Large intestine (tissue), 3 donors: ENCODE data around the gene PALM2AKAP2. TPM values are rescaled to one million over a fixed set of nuclear protein-coding genes. Genes with fewer than 3 reads are reported as not detected.
"Not testable (repeated sequence)": the region's sequence is repeated elsewhere in the genome, so short reads cannot be mapped to it uniquely, and the experiment has no call there.

Experiments
- DNase-seq, 2 donors: peaks; one replicate each; pipeline versions ENCODE4 v3.0.0 to v3.0.0-alpha.2; 2013
- H3K27ac ChIP-seq: one replicate; pipeline ENCODE4 v1.5.1; 2013; ENCODE audit warnings: low read length
- H3K27me3 ChIP-seq: 2 replicates; pipeline ENCODE4 v1.6.1; 2013; ENCODE audit warnings: low read length; ENCODE audit not compliant: control insufficient read depth, insufficient read depth
- H3K36me3 ChIP-seq: 2 replicates; pipeline ENCODE4 v1.6.1; 2013; ENCODE audit warnings: low read length; ENCODE audit not compliant: control insufficient read depth, insufficient read depth
- H3K4me1 ChIP-seq: one replicate; pipeline ENCODE4 v1.6.1; 2013; ENCODE audit warnings: low read length; ENCODE audit not compliant: control insufficient read depth, insufficient read depth
- H3K4me3 ChIP-seq: one replicate; pipeline ENCODE4 v1.5.1; 2013; ENCODE audit warnings: low read length
- H3K9me3 ChIP-seq: one replicate; pipeline ENCODE4 v1.6.1; 2013; ENCODE audit warnings: mild to moderate bottlenecking, low read depth, low read length, moderate library complexity; ENCODE audit not compliant: control insufficient read depth
- WGBS: methylation state at CpG from one replicate; pipeline ENCODE4 v1.1.5; 2013; ENCODE audit warnings: low lambda C conversion rate; ENCODE audit not compliant: insufficient coverage; 5-methylcytosine and 5-hydroxymethylcytosine counted together
- polyA plus RNA-seq: library from polyadenylated mRNA; unstranded; fragments of 120-200 nt; gene quantifications from one replicate; pipeline ENCODE4 v1.2.1, GENCODE V29; 2013

Gene PALM2AKAP2
- polyA plus RNA-seq, 1 donor = 4.3 TPM

DNA sequence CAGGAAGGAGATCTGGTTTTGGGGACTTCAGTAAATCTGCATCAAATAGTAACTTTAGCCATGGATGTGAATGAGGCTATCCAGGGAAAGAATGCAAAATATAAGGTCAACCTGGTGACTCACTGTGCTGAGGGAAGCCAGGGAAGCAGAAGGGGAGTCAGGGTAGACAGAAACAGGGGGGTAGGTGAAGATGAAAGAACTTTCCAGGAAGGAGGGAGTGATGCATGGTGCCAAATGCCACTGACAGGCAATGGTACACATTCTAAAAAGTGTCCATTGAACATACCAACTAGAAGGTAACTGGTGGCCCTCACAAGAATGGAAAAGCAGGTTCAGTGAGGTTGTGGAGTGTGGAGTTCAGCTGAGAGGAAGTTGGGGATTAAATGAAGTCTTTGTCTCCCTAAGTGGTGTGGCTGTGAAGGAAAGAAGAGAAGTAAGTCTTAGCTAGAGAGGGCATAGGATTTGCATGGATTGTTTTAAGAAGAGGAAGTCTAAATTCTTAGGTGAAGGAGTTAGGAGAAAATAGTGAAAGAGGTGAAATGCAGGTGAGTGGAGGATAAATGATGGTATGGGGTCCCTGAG lies 35.5 kb downstream of the PALM2AKAP2 start:
- no peaks in the 10 kb centered on the region for H3K9me3 ChIP-seq
- H3K27me3 ChIP-seq = no peaks in the 10 kb centered on the region
- no peak overlapping the region for H3K27ac ChIP-seq
- no peaks in the 10 kb centered on the region for H3K36me3 ChIP-seq
- DNase-seq = no peak
- H3K4me1 ChIP-seq = no peaks in the 10 kb centered on the region
- no peak overlapping the region for H3K4me3 ChIP-seq

DNA sequence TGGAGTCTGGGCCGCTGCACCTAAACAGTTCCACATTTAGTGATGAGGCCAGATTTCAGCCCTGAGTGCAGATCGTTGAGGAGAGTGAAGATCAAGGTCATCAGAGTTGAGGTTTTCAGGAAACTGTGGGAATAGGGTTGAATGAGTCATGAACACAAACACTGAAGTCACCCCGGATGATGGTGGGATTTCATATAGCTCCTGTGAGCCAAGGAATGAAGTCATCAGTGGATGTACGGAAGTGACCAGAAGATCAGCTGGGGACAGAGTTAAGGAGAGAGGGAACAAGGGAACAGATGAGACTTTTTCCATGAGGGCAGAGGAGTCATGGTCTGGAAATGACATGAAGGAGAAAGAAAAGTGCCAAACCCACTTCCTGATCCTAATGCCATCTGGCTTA lies 36.5 kb downstream of the PALM2AKAP2 start:
- no peak overlapping the region for H3K4me3 ChIP-seq
- H3K36me3 ChIP-seq = no peaks in the 10 kb centered on the region
- 79% methylated on average over 2 of the region's 4 CpGs for WGBS
- H3K9me3 ChIP-seq = no peaks in the 10 kb centered on the region
- no peaks in the 10 kb centered on the region for H3K4me1 ChIP-seq
- no peaks in the 10 kb centered on the region for H3K27me3 ChIP-seq
- peak; percentile 25 to 43 for DNase-seq
- H3K27ac ChIP-seq = no peak overlapping the region

DNA sequence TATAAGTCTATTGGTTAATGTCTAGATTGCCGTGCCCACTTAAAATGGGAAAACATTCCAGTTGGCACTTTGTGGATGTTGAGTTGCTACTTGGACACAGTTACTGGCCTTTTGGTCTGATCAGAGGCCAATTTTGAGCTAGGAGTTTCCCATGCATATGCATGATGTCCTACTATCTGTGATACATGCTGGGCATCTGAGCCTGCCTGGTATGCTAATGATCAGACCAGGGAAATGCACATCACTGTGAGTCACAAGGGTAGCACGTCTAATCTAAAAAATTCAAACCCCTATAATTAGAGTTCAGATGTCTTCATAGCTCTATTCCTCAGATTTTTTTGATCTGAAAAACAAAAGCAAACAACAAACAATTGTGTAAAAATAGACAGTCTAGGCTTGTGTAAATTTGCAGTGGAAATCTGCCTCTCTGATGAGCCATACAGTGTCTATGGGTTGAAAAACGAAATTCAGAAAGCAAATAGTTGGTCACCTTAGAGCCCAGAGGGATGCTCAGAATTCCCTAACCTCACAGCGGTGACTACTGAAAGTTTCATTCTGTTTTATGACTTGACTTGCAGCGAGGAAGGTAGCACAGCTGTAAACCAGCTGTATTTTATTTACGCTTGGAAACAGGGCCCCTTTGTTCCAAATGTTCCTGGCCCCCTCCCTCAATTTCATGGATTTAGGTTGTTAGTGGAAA lies 37.3 kb downstream of the PALM2AKAP2 start:
- Histone ChIP-seq H3K9me3 (no peaks in the 10 kb centered on the region), H3K27ac (no peak overlapping the region), H3K36me3 (no peaks in the 10 kb centered on the region), H3K4me3 (no peak overlapping the region), H3K4me1 (no peaks in the 10 kb centered on the region), H3K27me3 (no peaks in the 10 kb centered on the region)
- no CpG with 5 or more reads among the region's 6 CpGs for WGBS
- no peak for DNase-seq

DNA sequence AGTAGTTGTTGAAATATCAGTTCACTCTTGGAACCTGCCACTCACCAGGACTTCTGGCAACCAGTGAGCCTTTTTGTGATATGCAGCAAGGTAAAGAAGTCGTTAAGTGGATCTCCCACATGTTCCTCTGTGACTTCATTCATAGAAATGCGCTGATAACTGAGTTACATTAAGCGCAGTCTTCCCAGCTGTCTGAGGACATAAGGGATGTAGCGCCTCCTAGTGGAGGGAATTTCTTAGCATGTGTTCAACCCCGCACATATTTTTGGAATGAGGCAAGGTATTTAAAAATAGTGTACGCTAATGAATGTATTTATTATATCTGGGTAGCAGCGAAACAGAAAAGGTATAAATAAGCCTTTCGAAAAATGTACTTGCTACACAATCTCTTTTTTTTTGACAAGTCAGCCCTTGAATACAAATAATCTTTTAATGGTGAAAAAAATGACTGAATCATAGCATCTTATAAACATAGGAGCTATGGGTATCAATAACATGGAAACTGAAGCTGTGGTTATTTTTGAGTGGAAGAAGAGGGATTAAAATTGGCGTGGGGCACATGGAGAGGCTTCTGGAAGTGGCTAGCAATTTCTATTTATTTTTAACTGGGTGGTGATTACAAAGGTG lies 38.0 kb downstream of the PALM2AKAP2 start:
- no peaks in the 10 kb centered on the region for H3K9me3 ChIP-seq
- no peaks in the 10 kb centered on the region for H3K27me3 ChIP-seq
- peak; percentile 77 to 81 for DNase-seq
- WGBS = 0% methylated on average over 2 of the region's 9 CpGs
- no peaks in the 10 kb centered on the region for H3K4me1 ChIP-seq
- no peak overlapping the region for H3K27ac ChIP-seq
- H3K36me3 ChIP-seq = no peaks in the 10 kb centered on the region
- H3K4me3 ChIP-seq = no peak overlapping the region

- WGBS = no CpG with 5 or more reads among the region's 1 CpG
- no peak for DNase-seq
- Histone ChIP-seq H3K36me3 (no peaks in the 10 kb centered on the region), H3K4me3 (no peak overlapping the region), H3K4me1 (no peaks in the 10 kb centered on the region), H3K9me3 (no peaks in the 10 kb centered on the region), H3K27ac (no peak overlapping the region), H3K27me3 (no peaks in the 10 kb centered on the region)
These were observed 41.7 kb downstream of the PALM2AKAP2 start for GRCh38 chr9:109821711-109822110.

GRCh38 chr9:109825383-109825782 lies 45.4 kb downstream of the PALM2AKAP2 start:
- not testable (repeated sequence) for H3K4me3 ChIP-seq, H3K9me3 ChIP-seq, DNase-seq, H3K27me3 ChIP-seq, H3K4me1 ChIP-seq, H3K27ac ChIP-seq, H3K36me3 ChIP-seq
- WGBS = no CpG with 5 or more reads among the region's 2 CpGs

GRCh38 chr9:109826559-109826958 lies 46.6 kb downstream of the PALM2AKAP2 start:
- Histone ChIP-seq H3K36me3 (no peaks in the 10 kb centered on the region), H3K4me1 (no peaks in the 10 kb centered on the region), H3K4me3 (no peak overlapping the region), H3K27ac (no peak overlapping the region), H3K27me3 (no peaks in the 10 kb centered on the region), H3K9me3 (no peaks in the 10 kb centered on the region)
- no CpG with 5 or more reads among the region's 1 CpG for WGBS
- DNase-seq = no peak

DNA sequence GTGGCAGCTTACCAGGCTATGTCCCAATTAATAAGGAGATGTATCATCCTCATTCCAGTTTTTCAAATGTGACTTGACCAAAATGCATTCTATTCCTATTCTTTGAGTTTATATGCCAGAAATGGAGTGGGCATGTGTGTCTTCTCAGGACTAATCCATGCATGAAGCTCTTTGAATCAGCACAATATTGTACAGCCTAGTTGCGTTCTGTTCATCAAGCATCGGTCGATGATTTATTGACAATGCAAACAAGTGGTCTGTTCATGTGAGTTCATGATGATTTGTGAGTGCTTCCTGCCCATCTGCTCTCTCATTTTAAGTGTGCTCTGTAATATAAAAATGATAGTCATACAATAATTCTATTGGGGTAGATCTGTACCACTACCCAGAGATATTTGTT lies 48.3 kb downstream of the PALM2AKAP2 start:
- no peak overlapping the region for H3K27ac ChIP-seq
- H3K36me3 ChIP-seq = no peaks in the 10 kb centered on the region
- WGBS = no CpG with 5 or more reads among the region's 3 CpGs

More for the DNA sequence above, 48.3 kb downstream of the PALM2AKAP2 start:
- no peaks in the 10 kb centered on the region for H3K9me3 ChIP-seq
- DNase-seq = no peak
- H3K4me3 ChIP-seq = no peak overlapping the region
- H3K4me1 ChIP-seq = no peaks in the 10 kb centered on the region
- no peaks in the 10 kb centered on the region for H3K27me3 ChIP-seq
